HepG2 (cell line): Measurements from ENCODE around the gene NTN3. TPM values are rescaled to one million over a fixed set of nuclear protein-coding genes. Genes with fewer than 3 reads are reported as not detected.

Experiments
- CREB3 ChIP-seq: sonication (generic); formaldehyde crosslinking; IDR thresholded peaks from 2 replicates; pipeline ENCODE4 v1.5.0; 2020; ENCODE audit warnings: missing genetic modification reagents
- DMAP1 ChIP-seq: IDR thresholded peaks from 2 replicates; pipeline ENCODE4 v1.6.1; 2016
- FOSL1 ChIP-seq: sonication (generic); formaldehyde crosslinking; IDR thresholded peaks from 2 replicates; pipeline ENCODE4 v1.9.0; 2021; ENCODE audit warnings: missing genetic modification reagents, borderline replicate concordance
- HNRNPK ChIP-seq: fragments of 200-400 bp; formaldehyde crosslinking; IDR thresholded peaks from 2 replicates; pipeline ENCODE4 v1.6.1; 2018; ENCODE audit warnings: low read length, low read depth, moderate library complexity, mild to moderate bottlenecking; ENCODE audit not compliant: poor library complexity, severe bottlenecking
- MXD4 ChIP-seq: IDR thresholded peaks from 2 replicates; pipeline ENCODE4 v1.6.1; 2016; ENCODE audit warnings: mild to moderate bottlenecking, missing biosample characterization, missing genetic modification reagents
- SOX5 ChIP-seq: IDR thresholded peaks from 2 replicates; pipeline ENCODE4 v1.6.1; 2016; ENCODE audit warnings: borderline replicate concordance
- SYNCRIP ChIP-seq: fragments of 200-400 bp; formaldehyde crosslinking; IDR thresholded peaks from 2 replicates; pipeline ENCODE4 v1.6.1; 2018; ENCODE audit warnings: mild to moderate bottlenecking, low read depth, low read length; ENCODE audit not compliant: insufficient read depth
- TBX2 ChIP-seq: sonication (generic); formaldehyde crosslinking; IDR thresholded peaks from 2 replicates; pipeline ENCODE4 v1.5.0; 2020; ENCODE audit warnings: missing genetic modification reagents, mild to moderate bottlenecking, borderline replicate concordance
- TRIM24 ChIP-seq: sonication (generic); formaldehyde crosslinking; IDR thresholded peaks from 2 replicates; pipeline ENCODE4 v1.8.0; 2022; ENCODE audit warnings: mild to moderate bottlenecking, missing genetic modification reagents
- ZBTB7A ChIP-seq: sonication (generic); formaldehyde crosslinking; IDR thresholded peaks from 2 replicates; pipeline ENCODE4 v1.8.0; 2022; ENCODE audit warnings: mild to moderate bottlenecking, missing genetic modification reagents
- ZKSCAN8 ChIP-seq: IDR thresholded peaks from 2 replicates; pipeline ENCODE4 v1.6.1; 2016; ENCODE audit warnings: borderline replicate concordance, missing genetic modification reagents, missing compliant biosample characterization
- ZNF558 ChIP-seq: sonication (generic); formaldehyde crosslinking; IDR thresholded peaks from 2 replicates; pipeline ENCODE4 v1.9.0; 2022; ENCODE audit warnings: mild to moderate bottlenecking, missing genetic modification reagents, borderline replicate concordance
- ZNF605 ChIP-seq: sonication (generic); formaldehyde crosslinking; IDR thresholded peaks from 2 replicates; pipeline ENCODE4 v1.8.0; 2022; ENCODE audit warnings: mild to moderate bottlenecking, missing genetic modification reagents
- ZNF670 ChIP-seq: sonication (generic); formaldehyde crosslinking; IDR thresholded peaks from 2 replicates; pipeline ENCODE4 v1.8.0; 2022; ENCODE audit warnings: mild to moderate bottlenecking, missing genetic modification reagents, borderline replicate concordance
- polyA plus RNA-seq, 8 experiments: library from polyadenylated mRNA; depleted of rRNA in 3 of 8; stranded (reverse) in 7 of 8; unstranded in 1 of 8; fragments of >200 nt; fragmentation: Illumina TruSeq in 4 of 8; extraction: Trizol in 4 of 8; gene quantifications; 2 replicates each; pipeline versions ENCODE4 v1.2.1 to v1.2.3, GENCODE V29; 2011 to 2016; ENCODE audit warnings: low read depth in 4 of 8, missing spikeins in 1 of 8, mixed read lengths in 1 of 8; ENCODE audit not compliant: insufficient read depth in 1 of 8
- total RNA-seq, 5 experiments: library from RNA; depleted of rRNA; stranded (reverse); fragments of >200 nt; fragmentation: Illumina TruSeq; extraction: Trizol; gene quantifications; 2 replicates each; pipeline ENCODE4 v1.2.3, GENCODE V29; 2016; ENCODE audit warnings: low read depth in 1 of 5
- TF ChIP-seq, protein P1 (sequence below): sonication (generic); formaldehyde crosslinking; IDR thresholded peaks from 2 replicates; pipeline ENCODE4 v1.5.0; 2020; ENCODE audit warnings: mild to moderate bottlenecking, missing genetic modification reagents
- TF ChIP-seq, protein P2 (sequence below), 2 experiments: fragments of 450-650 bp in 1 of 2; sonication (generic) in 1 of 2; formaldehyde crosslinking in 1 of 2; IDR thresholded peaks; 2 replicates each; pipeline versions ENCODE4 v1.6.1 to v1.8.0; 2016 to 2022; ENCODE audit warnings: antibody characterized with exemption in 1 of 2, mild to moderate bottlenecking in 1 of 2, missing genetic modification reagents in 1 of 2

Gene NTN3
- total and polyA plus RNA-seq, 2 of the 13 experiments (the other 11 are each of a cell fraction or from before 2014, with no cell fraction given): 0.09 to 0.20 TPM

DNA sequence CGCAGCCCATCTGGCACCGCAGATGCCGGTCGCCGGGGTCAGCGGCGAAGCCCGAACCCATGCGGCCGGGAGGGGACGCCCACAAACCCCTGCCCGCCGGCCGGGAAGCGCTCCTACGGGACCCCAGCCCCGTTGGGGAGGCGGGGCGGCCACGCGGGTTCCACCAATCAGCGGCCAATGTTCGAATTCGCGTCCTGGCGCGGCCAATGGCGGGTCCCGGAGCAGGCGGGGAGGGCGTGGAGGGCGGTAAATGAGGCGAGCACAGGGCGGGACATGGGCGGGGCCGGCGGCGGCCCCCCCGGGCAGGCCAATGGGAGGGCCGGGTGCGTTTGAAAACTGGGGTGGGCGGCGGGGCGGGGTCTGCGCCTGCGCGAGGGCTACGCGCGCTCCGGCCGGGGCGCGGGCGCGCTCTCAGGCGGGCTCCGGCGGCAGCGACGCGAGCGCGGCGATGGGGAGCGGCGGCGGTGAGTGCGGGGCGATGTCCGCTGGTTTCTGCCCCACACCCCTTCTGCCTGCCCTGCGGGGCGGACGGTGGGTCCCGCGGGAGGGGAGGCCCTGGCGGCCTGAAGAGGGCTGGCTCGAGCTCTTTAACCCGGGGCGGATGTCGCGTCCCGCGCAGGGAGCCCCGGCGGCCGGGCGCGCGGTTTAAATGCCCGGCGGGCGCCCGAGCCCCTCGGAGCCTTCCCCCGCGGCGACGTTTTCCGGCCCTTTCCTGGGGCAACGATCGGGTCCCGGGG, 41.9 kb upstream of the NTN3 start, which contains the start of gene CCNF (continued):
- TF ChIP-seq DMAP1 (peak; percentile 87; the same call in 1 of the 2 replicates), ZBTB7A (CRISPR knock-in tag) (no peak), ZKSCAN8 (no peak), CREB3 (CRISPR knock-in tag) (0 out of 2 replicates have a peak, but pooled peaks have one; percentile 46), TBX2 (CRISPR knock-in tag) (peak; percentile 5; the same call in 1 of the 2 replicates), MXD4 (no peak), SOX5 (CRISPR knock-in tag) (no peak), ZNF670 (CRISPR knock-in tag) (peak; percentile 31; the same call in 1 of the 2 replicates), TRIM24 (no peak), ZNF558 (CRISPR knock-in tag) (0 out of 2 replicates have a peak, but pooled peaks have one; percentile 25), SYNCRIP (no peak), HNRNPK (peak; percentile 31), ZNF605 (no peak), FOSL1 (CRISPR knock-in tag) (no peak)
- TF ChIP-seq, protein P1, sequence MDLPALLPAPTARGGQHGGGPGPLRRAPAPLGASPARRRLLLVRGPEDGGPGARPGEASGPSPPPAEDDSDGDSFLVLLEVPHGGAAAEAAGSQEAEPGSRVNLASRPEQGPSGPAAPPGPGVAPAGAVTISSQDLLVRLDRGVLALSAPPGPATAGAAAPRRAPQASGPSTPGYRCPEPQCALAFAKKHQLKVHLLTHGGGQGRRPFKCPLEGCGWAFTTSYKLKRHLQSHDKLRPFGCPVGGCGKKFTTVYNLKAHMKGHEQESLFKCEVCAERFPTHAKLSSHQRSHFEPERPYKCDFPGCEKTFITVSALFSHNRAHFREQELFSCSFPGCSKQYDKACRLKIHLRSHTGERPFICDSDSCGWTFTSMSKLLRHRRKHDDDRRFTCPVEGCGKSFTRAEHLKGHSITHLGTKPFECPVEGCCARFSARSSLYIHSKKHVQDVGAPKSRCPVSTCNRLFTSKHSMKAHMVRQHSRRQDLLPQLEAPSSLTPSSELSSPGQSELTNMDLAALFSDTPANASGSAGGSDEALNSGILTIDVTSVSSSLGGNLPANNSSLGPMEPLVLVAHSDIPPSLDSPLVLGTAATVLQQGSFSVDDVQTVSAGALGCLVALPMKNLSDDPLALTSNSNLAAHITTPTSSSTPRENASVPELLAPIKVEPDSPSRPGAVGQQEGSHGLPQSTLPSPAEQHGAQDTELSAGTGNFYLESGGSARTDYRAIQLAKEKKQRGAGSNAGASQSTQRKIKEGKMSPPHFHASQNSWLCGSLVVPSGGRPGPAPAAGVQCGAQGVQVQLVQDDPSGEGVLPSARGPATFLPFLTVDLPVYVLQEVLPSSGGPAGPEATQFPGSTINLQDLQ (CRISPR knock-in tag): 0 out of 2 replicates have a peak, but pooled peaks have one; percentile 77
- TF ChIP-seq, protein P2, sequence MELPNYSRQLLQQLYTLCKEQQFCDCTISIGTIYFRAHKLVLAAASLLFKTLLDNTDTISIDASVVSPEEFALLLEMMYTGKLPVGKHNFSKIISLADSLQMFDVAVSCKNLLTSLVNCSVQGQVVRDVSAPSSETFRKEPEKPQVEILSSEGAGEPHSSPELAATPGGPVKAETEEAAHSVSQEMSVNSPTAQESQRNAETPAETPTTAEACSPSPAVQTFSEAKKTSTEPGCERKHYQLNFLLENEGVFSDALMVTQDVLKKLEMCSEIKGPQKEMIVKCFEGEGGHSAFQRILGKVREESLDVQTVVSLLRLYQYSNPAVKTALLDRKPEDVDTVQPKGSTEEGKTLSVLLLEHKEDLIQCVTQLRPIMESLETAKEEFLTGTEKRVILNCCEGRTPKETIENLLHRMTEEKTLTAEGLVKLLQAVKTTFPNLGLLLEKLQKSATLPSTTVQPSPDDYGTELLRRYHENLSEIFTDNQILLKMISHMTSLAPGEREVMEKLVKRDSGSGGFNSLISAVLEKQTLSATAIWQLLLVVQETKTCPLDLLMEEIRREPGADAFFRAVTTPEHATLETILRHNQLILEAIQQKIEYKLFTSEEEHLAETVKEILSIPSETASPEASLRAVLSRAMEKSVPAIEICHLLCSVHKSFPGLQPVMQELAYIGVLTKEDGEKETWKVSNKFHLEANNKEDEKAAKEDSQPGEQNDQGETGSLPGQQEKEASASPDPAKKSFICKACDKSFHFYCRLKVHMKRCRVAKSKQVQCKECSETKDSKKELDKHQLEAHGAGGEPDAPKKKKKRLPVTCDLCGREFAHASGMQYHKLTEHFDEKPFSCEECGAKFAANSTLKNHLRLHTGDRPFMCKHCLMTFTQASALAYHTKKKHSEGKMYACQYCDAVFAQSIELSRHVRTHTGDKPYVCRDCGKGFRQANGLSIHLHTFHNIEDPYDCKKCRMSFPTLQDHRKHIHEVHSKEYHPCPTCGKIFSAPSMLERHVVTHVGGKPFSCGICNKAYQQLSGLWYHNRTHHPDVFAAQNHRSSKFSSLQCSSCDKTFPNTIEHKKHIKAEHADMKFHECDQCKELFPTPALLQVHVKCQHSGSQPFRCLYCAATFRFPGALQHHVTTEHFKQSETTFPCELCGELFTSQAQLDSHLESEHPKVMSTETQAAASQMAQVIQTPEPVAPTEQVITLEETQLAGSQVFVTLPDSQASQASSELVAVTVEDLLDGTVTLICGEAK (IDR thresholded peaks at IDR 0.05): no peak
- TF ChIP-seq, protein P2 (CRISPR knock-in tag; IDR thresholded peaks at IDR 0.05): no peak
